K562 (cell line): ENCODE data around the gene PRAMEF11. TPM values are rescaled to one million over a fixed set of nuclear protein-coding genes. Genes with fewer than 3 reads are reported as not detected.
"Not testable (repeated sequence)": the region's sequence is repeated elsewhere in the genome, so short reads cannot be mapped to it uniquely, and the experiment has no call there.

Experiments
- ATAC-seq: fragments of 200-7000 bp; cut with Tn5 transposase; 3 replicates; pipeline ENCODE4 v1.9.1; 2020; ENCODE audit warnings: moderate library complexity
- BruUV-seq: library from RNA; stranded (reverse); fragments of 400-500 nt; replicated peaks from 2 replicates; lab custom pipeline; 2021; lab: Mats Ljungman, UMichigan
- CTCF ChIA-PET: fragments of 300-600 bp; formaldehyde crosslinking; extraction: SDS; loops from one replicate; lab custom pipeline; 2021; ENCODE audit warnings: low intra/inter-chr PET ratio; lab: Yijun Ruan, JAX
- POLR2A ChIA-PET: fragments of 300-600, 350-650 bp; sonication (Branson Sonifier 250); formaldehyde crosslinking; extraction: SDS; loops from one replicate; lab custom pipeline; 2021; ENCODE audit warnings: antibody characterized with exemption, inconsistent platforms; lab: Yijun Ruan, JAX
- DNase-seq, 4 experiments: peaks; one replicate each; pipeline versions ENCODE4 v3.0.0 to v3.0.0-alpha.2; 2011 to 2018; ENCODE audit warnings: low spot score in 3 of 4, mixed read lengths in 3 of 4; ENCODE audit errors: extremely low read depth in 1 of 4
- FAIRE-seq: peaks from 2 replicates; lab custom pipeline; 2011; peaks lifted over from hg19 to GRCh38; lab: Jason Lieb, UNC
- H2AFZ ChIP-seq: 2 replicates; pipeline ENCODE4 v1.6.0; 2011; ENCODE audit warnings: low read depth, low read length, control low read depth, inconsistent platforms
- H3K27ac ChIP-seq: fragments of 200-600 bp; 3 replicates; pipeline ENCODE4 v1.8.0; 2011; ENCODE audit warnings: low read depth, mild to moderate bottlenecking, control low read depth, inconsistent platforms, low read length, moderate library complexity, mixed read lengths; ENCODE audit errors: extremely low read depth
- H3K27me3 ChIP-seq, 2 experiments: fragments of 300-600 bp in 1 of 2; 2 replicates in 1 of 2; 3 replicates in 1 of 2; pipeline versions ENCODE4 v1.6.0 to v1.8.0; 2011; ENCODE audit warnings: inconsistent platforms in 2 of 2, low read length in 2 of 2, mild to moderate bottlenecking in 1 of 2, mixed read lengths in 1 of 2, moderate library complexity in 1 of 2; ENCODE audit not compliant: control insufficient read depth in 2 of 2, insufficient read depth in 2 of 2
- H3K36me3 ChIP-seq: fragments of 300-600 bp; 3 replicates; pipeline ENCODE4 v1.8.0; 2011; ENCODE audit warnings: mild to moderate bottlenecking, low read length, inconsistent platforms; ENCODE audit not compliant: control insufficient read depth, insufficient read depth
- H3K4me1 ChIP-seq, 2 experiments: fragments of 200-600 bp in 1 of 2; replicated peaks in 1 of 2; 2 replicates in 1 of 2; 3 replicates in 1 of 2; pipeline versions ENCODE4 v1.5.1 to v1.8.0; 2011; ENCODE audit warnings: inconsistent platforms in 2 of 2, low read length in 2 of 2, mild to moderate bottlenecking in 1 of 2, mixed read lengths in 1 of 2, moderate library complexity in 1 of 2; ENCODE audit not compliant: control insufficient read depth in 2 of 2, insufficient read depth in 2 of 2
- H3K4me2 ChIP-seq: 2 replicates; pipeline ENCODE4 v1.6.1; 2011; ENCODE audit warnings: low read length, control low read depth, inconsistent platforms, mixed read lengths; ENCODE audit not compliant: insufficient read depth
- H3K4me3 ChIP-seq: fragments of 200-600 bp; sonication (generic), shearing (Covaris generic); 2 replicates; pipeline ENCODE4 v1.5.1; 2016; ENCODE audit warnings: control low read depth, inconsistent platforms
- H3K79me2 ChIP-seq: fragments of 200-600 bp; 3 replicates; pipeline ENCODE4 v1.8.0; 2011; ENCODE audit warnings: low read length, inconsistent platforms; ENCODE audit not compliant: control insufficient read depth, insufficient read depth
- H3K9ac ChIP-seq, 2 experiments: 2 replicates each; pipeline versions ENCODE4 v1.6.0 to v1.6.1; 2011; ENCODE audit warnings: low read depth in 2 of 2, low read length in 2 of 2, control low read depth in 1 of 2, inconsistent platforms in 1 of 2, mild to moderate bottlenecking in 1 of 2, mixed read lengths in 1 of 2; ENCODE audit not compliant: insufficient read depth in 1 of 2
- H3K9me1 ChIP-seq: one replicate; pipeline ENCODE4 v1.6.0; 2011; ENCODE audit warnings: inconsistent platforms, mild to moderate bottlenecking, low read length, moderate library complexity; ENCODE audit not compliant: control insufficient read depth, insufficient read depth
- H3K9me3 ChIP-seq: replicated peaks from 2 replicates; pipeline ENCODE4 v1.5.1; 2011; ENCODE audit warnings: low read depth, low read length, inconsistent platforms; ENCODE audit not compliant: control insufficient read depth, insufficient read depth
- H4K20me1 ChIP-seq: replicated peaks from 2 replicates; pipeline ENCODE4 v1.6.1; 2011; ENCODE audit warnings: low read length, inconsistent platforms, mixed read lengths; ENCODE audit not compliant: control insufficient read depth, insufficient read depth
- ZFX ChIP-seq: sonication (generic); formaldehyde crosslinking; IDR thresholded peaks from 2 replicates; pipeline ENCODE4 v1.8.0; 2022; ENCODE audit warnings: mild to moderate bottlenecking, missing genetic modification reagents, moderate library complexity
- ZNF518B ChIP-seq: fragments of 250-450 bp; sonication (Bioruptor Pico); IDR thresholded peaks from 2 replicates; pipeline ENCODE4 v1.5.0; 2021; ENCODE audit warnings: mild to moderate bottlenecking, moderate library complexity
- WGBS: fragments of 100-300 bp; shearing (Covaris generic); methylation state at CpG from one replicate; pipeline ENCODE4 v1.1.6; 2016; ENCODE audit warnings: low coverage, mixed read lengths; ENCODE audit not compliant: insufficient coverage; ENCODE audit errors: missing lambda C conversion rate; 5-methylcytosine and 5-hydroxymethylcytosine counted together
- in situ Hi-C: fragments of 300-500 bp; cut with MboI; formaldehyde crosslinking; loops from 4 replicates; pipeline ENCODE4 v1.15.0; 2018; ENCODE audit warnings: inconsistent platforms, mixed read lengths
- intact Hi-C: fragments of 100-400 bp; cut with micrococcal nuclease; formaldehyde crosslinking; loops from 2 replicates; pipeline ENCODE4 v1.14.2; 2022
- polyA plus RNA-seq, 8 experiments: library from polyadenylated mRNA; depleted of rRNA in 4 of 8; stranded (reverse) in 5 of 8; unstranded in 3 of 8; fragments of >200 nt; fragmentation: Nextera tagmentation in 2 of 8; fragmentation: Illumina TruSeq in 1 of 8; extraction: Ambion mirVana in 2 of 8; extraction: Trizol in 1 of 8; gene quantifications; 2 replicates each; pipeline versions ENCODE4 v1.2.1 to v1.2.3, GENCODE V29; 2011 to 2014; ENCODE audit warnings: inconsistent platforms in 1 of 8, missing spikeins in 1 of 8
- total RNA-seq, 7 experiments: library from RNA; depleted of rRNA in 6 of 7; stranded (reverse); fragments of >200 nt in 6 of 7; fragmentation: Illumina TruSeq in 2 of 7; extraction: Trizol in 2 of 7; gene quantifications; 2 replicates each; pipeline versions ENCODE4 v1.2.1 to v1.2.3, GENCODE V29; 2011 to 2021; ENCODE audit warnings: low replicate concordance in 1 of 7

Gene PRAMEF11
- total and polyA plus RNA-seq, 9 of the 15 experiments (the other 6 are each of a cell fraction or from before 2014, with no cell fraction given), result not detected

GRCh38 chr1:12798911-12799310 is 32.3 kb downstream of the PRAMEF11 start (continued):
- TF ChIP-seq ZNF518B (CRISPR knock-in tag) (no peak), ZFX (CRISPR knock-in tag) (no peak)
- TF ChIP-seq, all 486 proteins: peak for 0

- H3K27ac ChIP-seq, ATAC-seq, POLR2A ChIA-PET, H3K79me2 ChIP-seq, H2AFZ ChIP-seq, H3K9me1 ChIP-seq, H3K27me3 ChIP-seq, H3K9me3 ChIP-seq, intact Hi-C loops, H3K9ac ChIP-seq, H3K4me2 ChIP-seq, DNase-seq, H4K20me1 ChIP-seq, H3K4me1 ChIP-seq, BruUV-seq, H3K36me3 ChIP-seq, FAIRE-seq, H3K4me3 ChIP-seq: not testable (repeated sequence)
- CTCF ChIA-PET, result interaction anchor here (0.6 kb wide), 1 partner anchor 35 kb away, joined by 3 read pairs; no protein-coding TSS in a partner anchor
- 0% methylated on average over 4 of the region's 5 CpGs for WGBS
- in situ Hi-C loops, result loop anchor here (5.0 kb wide), 2 partner anchors 236 to 551 kb away; no protein-coding TSS in a partner anchor
Observed at GRCh38 chr1:12791097-12791496, 40.1 kb downstream of the PRAMEF11 start, which contains the start of gene PRAMEF1. PRAMEF1 (plus strand) TSS chr1:12791397; CDS start chr1:12793228, 1,831 bp downstream.
